Upper lobe of right lung (tissue), 1 donor: ENCODE results near the gene HSPB9. TPM values are rescaled to one million over a fixed set of nuclear protein-coding genes. Genes with fewer than 3 reads are reported as not detected.
"Not testable (repeated sequence)": the region's sequence is repeated elsewhere in the genome, so short reads cannot be mapped to it uniquely, and the experiment has no call there.

Source experiments
- ATAC-seq: fragments of 200-7000 bp; cut with Tn5 transposase; one replicate; pipeline ENCODE4 v1.9.1; 2020; ENCODE audit warnings: mild to moderate bottlenecking, moderate library complexity
- DNase-seq: peaks from one replicate; pipeline ENCODE4 v3.0.0-alpha.2; 2020
- H3K27ac ChIP-seq: fragments of 200-600 bp; one replicate; pipeline ENCODE4 v1.8.0; 2022
- H3K27me3 ChIP-seq: fragments of 200-600 bp; one replicate; pipeline ENCODE4 v1.8.0; 2022; ENCODE audit warnings: mild to moderate bottlenecking
- H3K36me3 ChIP-seq: fragments of 200-600 bp; one replicate; pipeline ENCODE4 v1.8.0; 2022
- H3K4me1 ChIP-seq: fragments of 200-600 bp; one replicate; pipeline ENCODE4 v1.8.0; 2022
- H3K4me3 ChIP-seq: fragments of 200-600 bp; one replicate; pipeline ENCODE4 v1.8.0; 2022; ENCODE audit warnings: mild to moderate bottlenecking
- H3K9me3 ChIP-seq: fragments of 200-600 bp; one replicate; pipeline ENCODE4 v1.8.0; 2022
- CTCF ChIP-seq: fragments of 200-600 bp; IDR thresholded peaks from one replicate; pipeline ENCODE4 v1.8.0; 2022; ENCODE audit warnings: antibody characterized with exemption
- intact Hi-C: fragments of 100-400 bp; cut with DNase I; formaldehyde crosslinking; loops from one replicate; pipeline ENCODE4 v1.11.0; 2022
- total RNA-seq: library from RNA; stranded (reverse); fragmentation: NEBNext Ultra II Directional; extraction: Animal tissue kit (Norgen Biotek cat#: 25700); gene quantifications from one replicate; pipeline ENCODE4 v1.2.1, GENCODE V29; 2021
- donor health status: DM: no; HTN: yes; CAD: no; lungs with severe emphysema.

The HSPB9 gene
- total RNA-seq, 1 donor from 2014 or later: not detected

GRCh38 chr17:42141382-42141781, 18.8 kb downstream of the HSPB9 start:
- Histone ChIP-seq H3K4me3 (no peak overlapping the region), H3K9me3 (no peaks in the 10 kb centered on the region), H3K4me1 (peaks cover 44% of the 10 kb centered on the region), H3K27ac (no peak overlapping the region), H3K27me3 (no peaks in the 10 kb centered on the region), H3K36me3 (peaks cover 47% of the 10 kb centered on the region)
- DNase-seq (no peak), ATAC-seq (peak; percentile 52)
- intact Hi-C loops: no loop called here
- no peak for TF ChIP-seq CTCF

- peaks cover 36% of the 10 kb centered on the region for H3K4me1 ChIP-seq
- ATAC-seq: no peak
These were observed 19.8 kb downstream of the HSPB9 start for GRCh38 chr17:42142371-42142896.

GRCh38 chr17:42143138-42143537, 20.5 kb downstream of the HSPB9 start:
- Histone ChIP-seq H3K4me1 (peaks cover 30% of the 10 kb centered on the region), H3K36me3 (peaks cover 57% of the 10 kb centered on the region)
- H3K4me3 ChIP-seq, DNase-seq, H3K9me3 ChIP-seq, H3K27ac ChIP-seq, H3K27me3 ChIP-seq, intact Hi-C loops: not testable (repeated sequence)
- peak; percentile 33 for ATAC-seq

More at GRCh38 chr17:42142371-42142896, 19.8 kb downstream of the HSPB9 start:
- Histone ChIP-seq H3K27me3 (no peaks in the 10 kb centered on the region), H3K9me3 (no peaks in the 10 kb centered on the region), H3K27ac (peak overlapping the region; percentile 30), H3K36me3 (peaks cover 52% of the 10 kb centered on the region), H3K4me3 (no peak overlapping the region)
- intact Hi-C loops: no loop called here
- TF ChIP-seq CTCF: no peak
- DNase-seq: no peak

- Histone ChIP-seq H3K27ac (no peak overlapping the region), H3K36me3 (peaks cover 56% of the 10 kb centered on the region), H3K9me3 (no peaks in the 10 kb centered on the region), H3K27me3 (no peaks in the 10 kb centered on the region), H3K4me1 (peaks cover 19% of the 10 kb centered on the region), H3K4me3 (no peak overlapping the region)
- no peak for ATAC-seq
- TF ChIP-seq CTCF: no peak
- intact Hi-C loops: no loop called here
- DNase-seq: no peak
These were observed 24.5 kb downstream of the HSPB9 start for GRCh38 chr17:42146911-42147607.

GRCh38 chr17:42153919-42154742, 31.5 kb downstream of the HSPB9 start:
- no peaks in the 10 kb centered on the region for H3K9me3 ChIP-seq
- no peak for TF ChIP-seq CTCF
- intact Hi-C loops: no loop called here
- ATAC-seq: no peak
- peak overlapping the region; percentile 80 for H3K27ac ChIP-seq
- H3K27me3 ChIP-seq: no peaks in the 10 kb centered on the region
- DNase-seq: no peak
- peak overlapping the region; percentile 71 for H3K4me3 ChIP-seq
- peaks cover 14% of the 10 kb centered on the region for H3K36me3 ChIP-seq
- H3K4me1 ChIP-seq: peaks cover 18% of the 10 kb centered on the region

GRCh38 chr17:42155614-42156045, 33.0 kb downstream of the HSPB9 start:
- Histone ChIP-seq H3K36me3 (peaks cover 12% of the 10 kb centered on the region), H3K27ac (peak overlapping the region; percentile 80), H3K27me3 (no peaks in the 10 kb centered on the region), H3K4me3 (peak overlapping the region; percentile 71), H3K4me1 (peaks cover 18% of the 10 kb centered on the region), H3K9me3 (no peaks in the 10 kb centered on the region)
- TF ChIP-seq CTCF: no peak
- DNase-seq: no peak
- ATAC-seq: no peak
- intact Hi-C loops: no loop called here
